ENCODE measurements around the gene POLR3K.
A peak's percentile ranks its signal among the peaks of the same experiment; 100 is the strongest.
"Not testable (repeated sequence)": the region's sequence is repeated elsewhere in the genome, so short reads cannot be mapped to it uniquely, and the experiment has no call there.

Gene POLR3K

GRCh38 chr16:55571-56136 lies 2.2 kb upstream of the POLR3K start:
- H3K27me3 ChIP-seq (ENCODE audit: control insufficient read depth, insufficient read depth, low read length) = no peaks in the 10 kb centered on the region
- H3K4me3 ChIP-seq (ENCODE audit: low read depth, low read length) = no peak overlapping the region
- H3K36me3 ChIP-seq (ENCODE audit: control insufficient read depth, insufficient read depth, low read length) = peaks cover 65% of the 10 kb centered on the region
- no peak overlapping the region for H3K27ac ChIP-seq (ENCODE audit: low read depth, low read length)
- H3K4me1 ChIP-seq (ENCODE audit: control insufficient read depth, insufficient read depth, low read length) = no peaks in the 10 kb centered on the region
- no peaks in the 10 kb centered on the region for H3K9me3 ChIP-seq (ENCODE audit: control insufficient read depth, insufficient read depth, low read length)
- no peak overlapping the region for H3K9ac ChIP-seq (ENCODE audit: low read depth, low read length)

DNA sequence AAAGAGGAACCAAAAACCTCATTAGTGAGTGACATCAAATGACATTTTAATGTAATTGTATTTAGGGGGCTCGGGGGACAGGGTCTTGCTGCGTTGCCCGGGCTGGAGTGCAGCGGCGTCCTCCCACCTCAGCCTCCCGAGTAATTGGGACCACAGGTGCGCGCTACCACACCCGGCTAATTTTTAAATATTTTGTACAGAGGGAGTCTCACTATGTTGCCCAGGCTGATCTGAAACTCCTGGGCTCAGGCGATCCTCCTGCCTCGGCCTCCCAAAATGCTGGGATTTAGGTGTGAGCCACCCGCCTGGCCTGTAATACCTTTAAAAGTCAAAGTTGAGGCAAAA lies 801 bp upstream of the POLR3K start:
- Histone ChIP-seq H3K36me3 (ENCODE audit: control insufficient read depth, insufficient read depth, low read length) (peaks cover 63% of the 10 kb centered on the region), H3K4me1 (ENCODE audit: control insufficient read depth, insufficient read depth, low read length) (no peaks in the 10 kb centered on the region), H3K9me3 (ENCODE audit: control insufficient read depth, insufficient read depth, low read length) (no peaks in the 10 kb centered on the region), H3K27me3 (ENCODE audit: control insufficient read depth, insufficient read depth, low read length) (no peaks in the 10 kb centered on the region), H3K27ac (ENCODE audit: low read depth, low read length) (peak overlapping the region; percentile 41), H3K9ac (ENCODE audit: low read depth, low read length) (no peak overlapping the region), H3K4me3 (ENCODE audit: low read depth, low read length) (peak overlapping the region; percentile 75)

- Histone ChIP-seq H3K36me3 (ENCODE audit: control insufficient read depth, insufficient read depth, low read length) (peaks cover 53% of the 10 kb centered on the region), H3K4me1 (ENCODE audit: control insufficient read depth, insufficient read depth, low read length) (no peaks in the 10 kb centered on the region), H3K27me3 (ENCODE audit: control insufficient read depth, insufficient read depth, low read length) (no peaks in the 10 kb centered on the region), H3K9ac (ENCODE audit: low read depth, low read length) (no peak overlapping the region), H3K27ac (ENCODE audit: low read depth, low read length) (no peak overlapping the region), H3K9me3 (ENCODE audit: control insufficient read depth, insufficient read depth, low read length) (no peaks in the 10 kb centered on the region), H3K4me3 (ENCODE audit: low read depth, low read length) (no peak overlapping the region)
Measured at GRCh38 chr16:50769-51591, 2.4 kb downstream of the POLR3K start.

DNA sequence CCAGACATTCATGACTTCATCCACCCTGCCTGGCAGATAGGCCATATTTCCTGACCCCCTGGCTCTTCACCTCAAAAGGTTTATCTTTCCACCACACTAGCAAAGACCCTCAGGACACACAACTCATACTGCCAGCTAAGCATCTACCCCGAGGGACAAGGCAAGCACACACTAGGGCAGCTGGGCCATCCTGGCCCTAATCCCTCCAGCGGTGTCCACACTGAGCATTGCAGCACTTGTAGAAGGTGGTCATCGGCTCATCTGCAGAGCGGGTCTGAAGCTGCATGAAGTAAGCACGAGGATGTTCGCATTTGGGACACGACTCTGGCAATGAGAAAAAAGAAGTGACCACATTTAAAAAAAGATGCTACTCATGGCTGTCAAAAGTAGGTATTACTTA lies 6.2 kb downstream of the POLR3K start:
- no peak overlapping the region for H3K4me3 ChIP-seq (ENCODE audit: low read depth, low read length)
- H3K4me1 ChIP-seq (ENCODE audit: control insufficient read depth, insufficient read depth, low read length) = no peaks in the 10 kb centered on the region
- H3K9ac ChIP-seq (ENCODE audit: low read depth, low read length) = no peak overlapping the region
- 0 out of 2 replicates have a peak, but pooled peaks cover 3% of the 10 kb centered on the region for H3K9me3 ChIP-seq (ENCODE audit: control insufficient read depth, insufficient read depth, low read length)
- H3K27ac ChIP-seq (ENCODE audit: low read depth, low read length) = no peak overlapping the region
- H3K36me3 ChIP-seq (ENCODE audit: control insufficient read depth, insufficient read depth, low read length) = peaks cover 78% of the 10 kb centered on the region
- H3K27me3 ChIP-seq (ENCODE audit: control insufficient read depth, insufficient read depth, low read length) = no peaks in the 10 kb centered on the region

GRCh38 chr16:46510-46909 lies 6.9 kb downstream of the POLR3K start:
- not testable (repeated sequence) for H3K9ac ChIP-seq (ENCODE audit: low read depth, low read length); H3K9me3 ChIP-seq (ENCODE audit: control insufficient read depth, insufficient read depth, low read length); H3K4me1 ChIP-seq (ENCODE audit: control insufficient read depth, insufficient read depth, low read length); H3K27me3 ChIP-seq (ENCODE audit: control insufficient read depth, insufficient read depth, low read length); H3K27ac ChIP-seq (ENCODE audit: low read depth, low read length); H3K4me3 ChIP-seq (ENCODE audit: low read depth, low read length)
- peaks cover 85% of the 10 kb centered on the region for H3K36me3 ChIP-seq (ENCODE audit: control insufficient read depth, insufficient read depth, low read length)

GRCh38 chr16:45454-45853 lies 8.0 kb downstream of the POLR3K start:
- Histone ChIP-seq H3K27ac (ENCODE audit: low read depth, low read length) (no peak overlapping the region), H3K4me3 (ENCODE audit: low read depth, low read length) (no peak overlapping the region), H3K4me1 (ENCODE audit: control insufficient read depth, insufficient read depth, low read length) (no peaks in the 10 kb centered on the region), H3K9me3 (ENCODE audit: control insufficient read depth, insufficient read depth, low read length) (0 out of 2 replicates have a peak, but pooled peaks cover 3% of the 10 kb centered on the region), H3K36me3 (ENCODE audit: control insufficient read depth, insufficient read depth, low read length) (peaks cover 83% of the 10 kb centered on the region), H3K27me3 (ENCODE audit: control insufficient read depth, insufficient read depth, low read length) (no peaks in the 10 kb centered on the region), H3K9ac (ENCODE audit: low read depth, low read length) (no peak overlapping the region)

DNA sequence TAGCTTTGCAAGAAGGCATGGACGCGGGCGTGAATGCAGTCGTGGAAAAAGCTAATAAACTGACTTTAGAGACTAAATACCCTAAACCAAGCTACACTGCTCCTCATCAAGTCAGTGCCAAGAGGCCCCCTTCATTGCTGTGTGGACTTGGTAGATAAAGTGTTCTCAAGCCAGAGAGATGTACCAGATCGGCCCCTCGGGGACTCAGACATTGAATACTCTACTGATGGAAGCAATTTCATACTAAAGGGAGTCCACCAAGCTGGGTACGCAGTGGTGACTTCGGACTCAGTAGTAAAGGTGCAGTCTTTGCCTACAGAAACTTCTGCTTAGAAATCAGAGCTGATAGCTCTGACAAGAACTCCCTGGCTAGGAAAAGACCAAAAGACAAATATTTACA lies 8.8 kb downstream of the POLR3K start:
- Histone ChIP-seq H3K36me3 (ENCODE audit: control insufficient read depth, insufficient read depth, low read length) (peaks cover 83% of the 10 kb centered on the region), H3K4me1 (ENCODE audit: control insufficient read depth, insufficient read depth, low read length) (no peaks in the 10 kb centered on the region), H3K9ac (ENCODE audit: low read depth, low read length) (no peak overlapping the region)

GRCh38 chr16:43294-43693 lies 10.1 kb downstream of the POLR3K start:
- no peaks in the 10 kb centered on the region for H3K4me1 ChIP-seq (ENCODE audit: control insufficient read depth, insufficient read depth, low read length)
- H3K9me3 ChIP-seq (ENCODE audit: control insufficient read depth, insufficient read depth, low read length) = 0 out of 2 replicates have a peak, but pooled peaks cover 3% of the 10 kb centered on the region
- no peak overlapping the region for H3K9ac ChIP-seq (ENCODE audit: low read depth, low read length)
- H3K27ac ChIP-seq (ENCODE audit: low read depth, low read length) = no peak overlapping the region
- H3K4me3 ChIP-seq (ENCODE audit: low read depth, low read length) = no peak overlapping the region
- H3K27me3 ChIP-seq (ENCODE audit: control insufficient read depth, insufficient read depth, low read length) = no peaks in the 10 kb centered on the region
- peaks cover 76% of the 10 kb centered on the region for H3K36me3 ChIP-seq (ENCODE audit: control insufficient read depth, insufficient read depth, low read length)

More for the DNA sequence above, 8.8 kb downstream of the POLR3K start:
- H3K4me3 ChIP-seq (ENCODE audit: low read depth, low read length) = no peak overlapping the region
- H3K27ac ChIP-seq (ENCODE audit: low read depth, low read length) = no peak overlapping the region
- 0 out of 2 replicates have a peak, but pooled peaks cover 3% of the 10 kb centered on the region for H3K9me3 ChIP-seq (ENCODE audit: control insufficient read depth, insufficient read depth, low read length)
- H3K27me3 ChIP-seq (ENCODE audit: control insufficient read depth, insufficient read depth, low read length) = no peaks in the 10 kb centered on the region

DNA sequence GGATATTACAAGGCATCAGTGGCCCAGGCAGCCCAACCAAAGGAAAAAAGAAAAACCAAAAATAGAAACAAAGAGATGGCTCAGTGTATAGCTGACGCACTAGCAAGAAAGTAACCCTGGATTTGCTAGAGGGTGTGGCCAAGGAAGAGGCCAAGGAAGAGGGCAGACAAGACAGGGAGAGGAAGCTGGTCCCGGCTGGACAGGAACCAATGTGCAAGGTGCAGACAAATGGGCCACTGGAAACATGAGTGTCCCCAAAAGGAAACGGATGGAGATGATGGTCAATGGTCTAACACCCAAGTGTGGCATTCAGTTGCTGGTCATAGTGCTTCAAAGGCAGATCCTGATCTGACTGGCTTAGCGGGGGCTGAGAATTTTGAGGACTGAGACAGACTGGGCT lies 10.7 kb downstream of the POLR3K start:
- Histone ChIP-seq H3K9ac (ENCODE audit: low read depth, low read length) (no peak overlapping the region), H3K9me3 (ENCODE audit: control insufficient read depth, insufficient read depth, low read length) (0 out of 2 replicates have a peak, but pooled peaks cover 3% of the 10 kb centered on the region), H3K27me3 (ENCODE audit: control insufficient read depth, insufficient read depth, low read length) (no peaks in the 10 kb centered on the region), H3K36me3 (ENCODE audit: control insufficient read depth, insufficient read depth, low read length) (peaks cover 72% of the 10 kb centered on the region), H3K4me1 (ENCODE audit: control insufficient read depth, insufficient read depth, low read length) (no peaks in the 10 kb centered on the region), H3K27ac (ENCODE audit: low read depth, low read length) (no peak overlapping the region), H3K4me3 (ENCODE audit: low read depth, low read length) (no peak overlapping the region)

GRCh38 chr16:42069-42457 lies 11.3 kb downstream of the POLR3K start:
- Histone ChIP-seq H3K4me3 (ENCODE audit: low read depth, low read length) (no peak overlapping the region), H3K36me3 (ENCODE audit: control insufficient read depth, insufficient read depth, low read length) (peaks cover 72% of the 10 kb centered on the region), H3K27ac (ENCODE audit: low read depth, low read length) (no peak overlapping the region), H3K9me3 (ENCODE audit: control insufficient read depth, insufficient read depth, low read length) (0 out of 2 replicates have a peak, but pooled peaks cover 3% of the 10 kb centered on the region), H3K4me1 (ENCODE audit: control insufficient read depth, insufficient read depth, low read length) (no peaks in the 10 kb centered on the region), H3K27me3 (ENCODE audit: control insufficient read depth, insufficient read depth, low read length) (no peaks in the 10 kb centered on the region), H3K9ac (ENCODE audit: low read depth, low read length) (no peak overlapping the region)

- no peaks in the 10 kb centered on the region for H3K4me1 ChIP-seq (ENCODE audit: control insufficient read depth, insufficient read depth, low read length)
- no peaks in the 10 kb centered on the region for H3K27me3 ChIP-seq (ENCODE audit: control insufficient read depth, insufficient read depth, low read length)
- no peak overlapping the region for H3K9ac ChIP-seq (ENCODE audit: low read depth, low read length)
- 0 out of 2 replicates have a peak, but pooled peaks cover 3% of the 10 kb centered on the region for H3K9me3 ChIP-seq (ENCODE audit: control insufficient read depth, insufficient read depth, low read length)
- no peak overlapping the region for H3K4me3 ChIP-seq (ENCODE audit: low read depth, low read length)
- peaks cover 67% of the 10 kb centered on the region for H3K36me3 ChIP-seq (ENCODE audit: control insufficient read depth, insufficient read depth, low read length)
- H3K27ac ChIP-seq (ENCODE audit: low read depth, low read length) = no peak overlapping the region
Measured at GRCh38 chr16:41439-42068, 11.9 kb downstream of the POLR3K start.
